Esophagus (tissue), 2 donors: ENCODE measurements around the gene DAB1. TPM values are rescaled to one million over a fixed set of nuclear protein-coding genes. Genes with fewer than 3 reads are reported as not detected.

Experiments
- H3K27ac ChIP-seq, 2 donors: one replicate each; pipeline ENCODE4 v1.5.1; 2013; ENCODE audit warnings: low read depth in 2 of 2, mild to moderate bottlenecking in 2 of 2, inconsistent platforms in 1 of 2, low read length in 1 of 2, moderate library complexity in 1 of 2
- H3K27me3 ChIP-seq, 2 donors: one replicate each; pipeline ENCODE4 v1.6.1; 2013; ENCODE audit warnings: low read length in 2 of 2, control low read depth in 1 of 2, mild to moderate bottlenecking in 1 of 2; ENCODE audit not compliant: insufficient read depth in 2 of 2, control insufficient read depth in 1 of 2
- H3K36me3 ChIP-seq, 2 donors: one replicate each; pipeline ENCODE4 v1.6.1; 2013; ENCODE audit warnings: low read length in 1 of 2; ENCODE audit not compliant: control insufficient read depth in 2 of 2, insufficient read depth in 2 of 2
- H3K4me1 ChIP-seq, 2 donors: one replicate each; pipeline ENCODE4 v1.6.1; 2013; ENCODE audit warnings: low read length in 1 of 2; ENCODE audit not compliant: control insufficient read depth in 2 of 2, insufficient read depth in 2 of 2
- H3K4me3 ChIP-seq, 2 donors: one replicate each; pipeline ENCODE4 v1.5.1; 2013; ENCODE audit warnings: low read length in 2 of 2, mild to moderate bottlenecking in 2 of 2, low read depth in 1 of 2, moderate library complexity in 1 of 2
- H3K9me3 ChIP-seq, 2 donors: one replicate each; pipeline ENCODE4 v1.6.1; 2013; ENCODE audit warnings: mild to moderate bottlenecking in 2 of 2, low read depth in 1 of 2, low read length in 1 of 2, moderate library complexity in 1 of 2; ENCODE audit not compliant: control insufficient read depth in 2 of 2, insufficient read depth in 1 of 2
- WGBS, 2 donors: extraction: QIAGEN DNeasy Blood & Tissue Kit; methylation state at CpG; one replicate each; pipeline ENCODE4 v1.1.7; 2013; 5-methylcytosine and 5-hydroxymethylcytosine counted together
- polyA plus RNA-seq, 2 donors: library from polyadenylated mRNA; stranded (reverse); fragments of 200-250 nt; gene quantifications; one replicate each; pipeline ENCODE4 v1.2.3, GENCODE V29; 2013
- donor health status: healthy with polysubstance abuse.
- donor health status: Bipolar disorder and iron deficiency.

DAB1 gene
- polyA plus RNA-seq, 2 donors = 0.04 TPM; not detected in 1

GRCh38 chr1:57190898-57191297 is 233.0 kb downstream of the DAB1 start:
- H3K27me3 ChIP-seq = no peaks in the 10 kb centered on the region
- H3K36me3 ChIP-seq = no peaks in the 10 kb centered on the region
- H3K4me1 ChIP-seq = no peaks in the 10 kb centered on the region
- 85 to 91% methylated on average over 2 of the region's 2 CpGs for WGBS, 2 donors
- peaks cover 0 to 3% of the 10 kb centered on the region in 2 donors for H3K9me3 ChIP-seq
- H3K27ac ChIP-seq = no peak overlapping the region
- H3K4me3 ChIP-seq = no peak overlapping the region

DNA sequence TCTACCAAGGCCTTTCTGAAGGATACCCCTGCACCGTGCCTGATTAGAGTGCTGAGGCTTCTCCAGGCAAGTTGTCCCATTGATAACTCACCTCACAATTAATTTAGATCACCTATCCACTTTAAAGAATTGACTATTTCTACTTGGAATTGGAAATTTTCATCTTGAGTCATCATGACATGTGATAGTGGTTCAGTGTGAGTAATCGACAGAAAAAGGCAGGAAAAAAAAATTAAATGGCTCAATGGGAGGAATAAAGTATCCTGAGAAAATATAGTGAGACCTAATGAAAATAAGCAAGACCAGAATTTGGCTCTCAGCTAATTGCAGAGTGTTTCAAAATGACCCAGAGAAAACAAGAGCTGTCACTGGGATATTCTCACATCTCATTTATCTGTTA is 235.7 kb downstream of the DAB1 start:
- no peaks in the 10 kb centered on the region for H3K4me1 ChIP-seq

GRCh38 chr1:57186455-57186854 is 237.4 kb downstream of the DAB1 start:
- WGBS, 2 donors = 90 to 97% methylated on average over 3 of the region's 3 CpGs
- H3K4me1 ChIP-seq = no peaks in the 10 kb centered on the region
- H3K27me3 ChIP-seq = no peaks in the 10 kb centered on the region
- no peaks in the 10 kb centered on the region for H3K36me3 ChIP-seq
- H3K9me3 ChIP-seq = no peaks in the 10 kb centered on the region
- no peak overlapping the region for H3K4me3 ChIP-seq
- no peak overlapping the region for H3K27ac ChIP-seq

More for the DNA sequence above, 235.7 kb downstream of the DAB1 start:
- WGBS, 2 donors = 66 to 74% methylated on average over 2 of the region's 2 CpGs
- H3K36me3 ChIP-seq = no peaks in the 10 kb centered on the region
- H3K4me3 ChIP-seq = no peak overlapping the region
- no peaks in the 10 kb centered on the region for H3K9me3 ChIP-seq
- H3K27ac ChIP-seq = no peak overlapping the region
- H3K27me3 ChIP-seq = no peaks in the 10 kb centered on the region

DNA sequence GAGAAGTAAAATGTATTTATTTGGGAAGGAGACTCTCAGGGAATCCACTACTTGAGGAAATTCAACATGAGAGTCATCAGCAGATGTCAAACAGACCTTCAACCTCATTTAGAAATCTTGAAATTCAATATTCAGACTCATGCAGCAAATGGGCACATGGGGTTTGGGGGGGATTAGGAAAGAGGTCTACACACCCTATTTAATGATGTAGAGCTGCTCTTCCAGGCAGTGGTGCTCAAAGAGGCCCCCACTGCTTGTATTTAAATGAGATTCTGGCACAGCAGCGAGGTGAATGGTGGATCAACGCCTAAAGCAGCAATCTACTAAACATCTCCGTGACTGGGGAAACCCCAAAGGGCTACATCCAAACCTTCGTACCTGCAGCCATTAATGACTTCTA is 244.9 kb downstream of the DAB1 start:
- no peaks in the 10 kb centered on the region for H3K36me3 ChIP-seq
- H3K27ac ChIP-seq = no peak overlapping the region
- H3K27me3 ChIP-seq = no peaks in the 10 kb centered on the region
- no peaks in the 10 kb centered on the region for H3K9me3 ChIP-seq
- no peak overlapping the region for H3K4me3 ChIP-seq
- no peaks in the 10 kb centered on the region for H3K4me1 ChIP-seq
- WGBS, 2 donors = 80 to 82% methylated on average over 4 of the region's 4 CpGs

DNA sequence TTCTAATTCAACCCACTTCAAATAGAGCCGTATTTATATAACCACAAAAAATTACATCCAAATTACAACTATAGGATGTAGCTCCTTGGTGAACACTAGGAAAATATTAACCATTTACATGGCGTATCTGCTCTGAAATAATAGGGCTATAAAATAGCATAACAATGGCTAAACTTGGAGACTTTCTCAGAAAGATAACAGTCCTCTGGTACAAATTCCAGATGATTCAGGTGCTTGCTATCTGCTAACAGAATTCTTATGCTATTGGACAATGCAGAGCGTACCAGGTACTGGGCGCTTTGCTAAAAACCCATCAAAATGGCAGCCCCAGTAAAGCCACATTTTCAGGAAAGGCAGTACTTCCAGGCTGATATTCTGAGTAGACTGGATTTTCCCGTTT is 248.4 kb downstream of the DAB1 start:
- Histone ChIP-seq H3K4me3 (no peak overlapping the region), H3K9me3 (no peaks in the 10 kb centered on the region), H3K27ac (no peak overlapping the region), H3K36me3 (no peaks in the 10 kb centered on the region), H3K4me1 (no peaks in the 10 kb centered on the region), H3K27me3 (no peaks in the 10 kb centered on the region)
- 74 to 90% methylated on average over 5 of the region's 5 CpGs for WGBS, 2 donors

GRCh38 chr1:57172040-57172439 is 251.8 kb downstream of the DAB1 start:
- Histone ChIP-seq H3K27ac (no peak overlapping the region), H3K9me3 (no peaks in the 10 kb centered on the region), H3K4me3 (no peak overlapping the region), H3K4me1 (no peaks in the 10 kb centered on the region), H3K36me3 (no peaks in the 10 kb centered on the region), H3K27me3 (no peaks in the 10 kb centered on the region)
- 79 to 82% methylated on average over 1 of the region's 1 CpG for WGBS, 2 donors

- H3K27me3 ChIP-seq = no peaks in the 10 kb centered on the region
- no peaks in the 10 kb centered on the region for H3K4me1 ChIP-seq
- no peak overlapping the region for H3K4me3 ChIP-seq
- H3K9me3 ChIP-seq = no peaks in the 10 kb centered on the region
- no peak overlapping the region for H3K27ac ChIP-seq
- H3K36me3 ChIP-seq = no peaks in the 10 kb centered on the region
- 74 to 82% methylated on average over 2 of the region's 2 CpGs for WGBS, 2 donors
Measured at GRCh38 chr1:57167997-57168396, 255.9 kb downstream of the DAB1 start.

DNA sequence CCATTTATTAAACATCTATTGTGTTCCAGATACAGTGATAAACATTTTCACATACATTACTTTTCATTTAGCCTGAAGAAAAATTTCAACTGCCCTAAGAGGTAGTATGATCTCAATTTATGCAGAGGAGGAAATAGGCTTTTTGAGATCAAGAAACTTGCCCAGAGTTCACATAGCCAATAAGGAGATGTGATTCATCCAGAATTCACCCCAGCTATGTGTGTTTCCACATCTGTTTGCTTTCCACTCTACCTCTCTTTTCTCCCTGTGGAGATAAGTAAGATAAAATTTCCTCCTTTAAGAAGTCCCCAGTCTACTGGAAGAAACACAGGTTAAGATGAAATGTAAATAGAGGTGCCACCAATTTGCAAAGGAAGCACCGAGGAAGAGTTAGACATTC is 258.3 kb downstream of the DAB1 start:
- H3K27me3 ChIP-seq = no peaks in the 10 kb centered on the region
- WGBS, 2 donors = 30 to 40% methylated on average over 1 of the region's 1 CpG
- H3K36me3 ChIP-seq = no peaks in the 10 kb centered on the region
- no peak overlapping the region for H3K4me3 ChIP-seq
- H3K27ac ChIP-seq = no peak overlapping the region
- H3K9me3 ChIP-seq = no peaks in the 10 kb centered on the region
- peaks cover 0 to 2% of the 10 kb centered on the region in 2 donors for H3K4me1 ChIP-seq

DNA sequence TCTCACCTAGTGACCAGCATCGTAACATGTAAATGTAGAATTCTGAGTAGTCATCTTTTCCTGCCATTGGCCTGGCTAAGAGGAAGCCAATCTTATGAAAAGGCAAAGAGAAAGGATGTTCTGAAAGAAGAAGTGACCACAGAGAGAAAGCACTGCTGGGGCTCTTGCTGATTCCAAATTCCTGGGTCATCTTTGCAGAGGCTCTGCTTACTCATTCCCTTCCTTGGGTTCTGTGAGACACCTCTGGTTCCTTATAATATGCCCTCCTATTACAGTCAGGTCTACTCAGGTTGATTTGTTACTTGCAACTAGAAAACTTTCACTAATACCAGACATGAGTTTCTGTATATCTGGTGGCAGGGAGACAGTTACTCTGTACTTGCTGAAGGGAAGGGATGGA is 259.3 kb downstream of the DAB1 start:
- Histone ChIP-seq H3K4me3 (no peak overlapping the region), H3K9me3 (no peaks in the 10 kb centered on the region), H3K36me3 (no peaks in the 10 kb centered on the region), H3K27ac (no peak overlapping the region), H3K4me1 (peaks cover 0 to 2% of the 10 kb centered on the region in 2 donors), H3K27me3 (no peaks in the 10 kb centered on the region)
- WGBS, 2 donors = 89 to 96% methylated on average over 1 of the region's 1 CpG

- Histone ChIP-seq H3K27ac (no peak overlapping the region), H3K9me3 (no peaks in the 10 kb centered on the region), H3K36me3 (no peaks in the 10 kb centered on the region), H3K27me3 (no peaks in the 10 kb centered on the region), H3K4me1 (peaks cover 0 to 2% of the 10 kb centered on the region in 2 donors), H3K4me3 (no peak overlapping the region)
- WGBS, 2 donors = 69 to 71% methylated on average over 1 of the region's 1 CpG
Measured at GRCh38 chr1:57163789-57164188, 260.1 kb downstream of the DAB1 start.
